ENCODE data around the gene LIPT1.
"Not testable (repeated sequence)": the region's sequence is repeated elsewhere in the genome, so short reads cannot be mapped to it uniquely, and the experiment has no call there.

LIPT1 gene
- 3.5 to 9.8 (median 9.8) reads per million in 3 experiments for total RNA-seq

- DNase-seq, result peak; percentile 92
Measured at GRCh38 chr2:99154643-99155536, at the start of gene LIPT1, which contains the start of gene TSGA10. Gene LIPT1, plus strand, starts transcription at chr2:99154967. Its CDS starts 6,991 bp downstream, at chr2:99161958. Gene TSGA10, minus strand, starts transcription at chr2:99154942. Its CDS starts 45,503 bp downstream, at chr2:99109439.

GRCh38 chr2:99106913-99107312 lies 47.9 kb upstream of the LIPT1 start:
- no peak for DNase-seq

- no peak for DNase-seq
Measured at GRCh38 chr2:99111236-99111635, 43.5 kb upstream of the LIPT1 start.

GRCh38 chr2:99111945-99112344 lies 42.8 kb upstream of the LIPT1 start:
- DNase-seq, result no peak

GRCh38 chr2:99112617-99113016 lies 42.1 kb upstream of the LIPT1 start:
- no peak for DNase-seq

GRCh38 chr2:99127981-99128380 lies 26.8 kb upstream of the LIPT1 start:
- no peak for DNase-seq

- DNase-seq, result not testable (repeated sequence)
Measured at GRCh38 chr2:99135044-99135556, 19.7 kb upstream of the LIPT1 start.

- DNase-seq, result no peak
Measured at GRCh38 chr2:99139003-99139402, 15.8 kb upstream of the LIPT1 start.

GRCh38 chr2:99140056-99140859 lies 14.5 kb upstream of the LIPT1 start:
- no peak for DNase-seq

GRCh38 chr2:99140860-99141109 lies 14.0 kb upstream of the LIPT1 start:
- DNase-seq, result no peak

- DNase-seq, result peak; percentile 97
Measured at GRCh38 chr2:99141110-99142108, 13.4 kb upstream of the LIPT1 start, which contains the start of gene C2orf15. Gene C2orf15, plus strand, starts transcription at chr2:99141707. Its CDS starts 8,852 bp downstream, at chr2:99150559.

- no peak for DNase-seq
Measured at GRCh38 chr2:99150706-99151105, 4.1 kb upstream of the LIPT1 start.

- DNase-seq, result no peak
Measured at GRCh38 chr2:99152199-99152895, 2.4 kb upstream of the LIPT1 start.

- DNase-seq, result no peak
Measured at GRCh38 chr2:99153921-99154604, 704 bp upstream of the LIPT1 start.

- DNase-seq, result no peak
Measured at GRCh38 chr2:99156891-99157290, 2.1 kb downstream of the LIPT1 start.

GRCh38 chr2:99158599-99158998 lies 3.8 kb downstream of the LIPT1 start:
- no peak for DNase-seq

GRCh38 chr2:99159594-99159993 lies 4.8 kb downstream of the LIPT1 start:
- DNase-seq, result no peak

- DNase-seq, result no peak
Measured at GRCh38 chr2:99166218-99166617, 11.5 kb downstream of the LIPT1 start.

- no peak for DNase-seq
Measured at GRCh38 chr2:99169534-99169933, 14.8 kb downstream of the LIPT1 start.

- no peak for DNase-seq
Measured at GRCh38 chr2:99171377-99172140, 16.8 kb downstream of the LIPT1 start.
